GM06990 (cell line): ENCODE results near the gene BRIX1.

Source experiments
- DNase-seq: peaks from one replicate; pipeline ENCODE4 v3.0.0-alpha.2; 2011; ENCODE audit not compliant: insufficient read length; ENCODE audit errors: extremely low read depth
- H3K27me3 ChIP-seq: replicated peaks from 2 replicates; pipeline ENCODE4 v1.6.0; 2011; ENCODE audit warnings: low read length; ENCODE audit not compliant: control insufficient read depth, insufficient read depth
- H3K36me3 ChIP-seq: 2 replicates; pipeline ENCODE4 v1.5.1; 2011; ENCODE audit warnings: low read length; ENCODE audit not compliant: control insufficient read depth, insufficient read depth
- H3K4me3 ChIP-seq: replicated peaks from 2 replicates; pipeline ENCODE4 v1.5.1; 2011; ENCODE audit warnings: low read depth, mild to moderate bottlenecking, control low read depth, low read length
- TF ChIP-seq, protein P1 (sequence below): IDR thresholded peaks from 2 replicates; pipeline ENCODE4 v1.5.1; 2011; ENCODE audit warnings: low read length, control low read depth, mild to moderate bottlenecking, inconsistent platforms; ENCODE audit not compliant: insufficient read depth, poor library complexity, severe bottlenecking

The BRIX1 gene

DNA sequence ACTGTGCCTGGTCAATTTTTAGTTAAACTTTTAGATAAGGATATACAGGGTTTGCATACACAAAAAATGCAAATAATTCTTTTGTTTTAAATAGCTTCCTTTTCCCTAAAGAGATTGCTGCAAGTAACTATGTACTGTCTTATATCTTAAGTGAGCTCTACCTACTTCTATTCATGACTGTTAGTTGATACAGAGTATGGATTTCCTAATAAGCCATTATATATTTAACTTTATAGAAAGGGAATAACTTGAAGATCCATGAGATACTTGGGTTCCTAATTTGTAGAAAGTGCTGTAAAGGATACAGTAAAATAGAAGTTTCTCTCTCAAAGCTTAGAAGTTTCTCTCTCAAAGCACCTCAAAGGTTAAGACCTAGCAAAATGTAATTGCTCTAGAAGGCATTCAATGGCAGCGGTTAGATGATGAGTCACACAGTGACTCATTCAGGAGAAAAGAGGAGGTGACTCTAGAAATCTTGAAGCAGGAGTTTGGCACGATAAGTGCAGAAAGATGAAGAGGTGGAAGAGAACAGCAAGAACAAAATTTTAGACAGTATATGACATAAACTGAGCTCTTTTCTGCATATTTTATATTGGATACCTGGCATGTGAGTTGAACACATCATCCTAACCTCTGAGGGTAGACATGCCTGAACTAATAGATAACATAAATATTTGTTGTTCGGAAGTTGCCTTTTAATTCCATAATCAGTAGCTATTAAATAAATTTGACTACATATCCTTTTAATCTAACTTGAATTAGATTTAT lies 8.4 kb downstream of the BRIX1 start:
- H3K36me3 ChIP-seq = no peaks in the 10 kb centered on the region; the same call in none of the 2 replicates
- DNase-seq = no peak
- H3K27me3 ChIP-seq = no peaks in the 10 kb centered on the region
- TF ChIP-seq, protein P1, sequence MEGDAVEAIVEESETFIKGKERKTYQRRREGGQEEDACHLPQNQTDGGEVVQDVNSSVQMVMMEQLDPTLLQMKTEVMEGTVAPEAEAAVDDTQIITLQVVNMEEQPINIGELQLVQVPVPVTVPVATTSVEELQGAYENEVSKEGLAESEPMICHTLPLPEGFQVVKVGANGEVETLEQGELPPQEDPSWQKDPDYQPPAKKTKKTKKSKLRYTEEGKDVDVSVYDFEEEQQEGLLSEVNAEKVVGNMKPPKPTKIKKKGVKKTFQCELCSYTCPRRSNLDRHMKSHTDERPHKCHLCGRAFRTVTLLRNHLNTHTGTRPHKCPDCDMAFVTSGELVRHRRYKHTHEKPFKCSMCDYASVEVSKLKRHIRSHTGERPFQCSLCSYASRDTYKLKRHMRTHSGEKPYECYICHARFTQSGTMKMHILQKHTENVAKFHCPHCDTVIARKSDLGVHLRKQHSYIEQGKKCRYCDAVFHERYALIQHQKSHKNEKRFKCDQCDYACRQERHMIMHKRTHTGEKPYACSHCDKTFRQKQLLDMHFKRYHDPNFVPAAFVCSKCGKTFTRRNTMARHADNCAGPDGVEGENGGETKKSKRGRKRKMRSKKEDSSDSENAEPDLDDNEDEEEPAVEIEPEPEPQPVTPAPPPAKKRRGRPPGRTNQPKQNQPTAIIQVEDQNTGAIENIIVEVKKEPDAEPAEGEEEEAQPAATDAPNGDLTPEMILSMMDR = no peak
- H3K4me3 ChIP-seq = no peak overlapping the region

DNA sequence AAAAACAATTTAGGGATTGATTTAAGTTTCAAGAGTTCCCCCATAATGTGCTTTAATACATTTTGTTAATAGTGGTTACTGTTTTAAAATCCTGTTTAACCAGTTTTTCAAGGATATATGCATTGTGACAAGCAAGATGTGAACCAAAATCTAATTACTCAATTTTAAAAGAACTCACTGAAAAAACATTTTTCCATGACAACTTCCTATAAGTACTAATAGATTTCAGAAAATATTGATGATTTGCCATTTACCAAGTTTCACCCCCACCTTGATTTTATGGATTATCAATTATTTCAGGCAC lies 8.9 kb downstream of the BRIX1 start:
- H3K27me3 ChIP-seq = no peaks in the 10 kb centered on the region
- no peaks in the 10 kb centered on the region; the same call in none of the 2 replicates for H3K36me3 ChIP-seq
- H3K4me3 ChIP-seq = no peak overlapping the region
- TF ChIP-seq, protein P1 = no peak
- no peak for DNase-seq

DNA sequence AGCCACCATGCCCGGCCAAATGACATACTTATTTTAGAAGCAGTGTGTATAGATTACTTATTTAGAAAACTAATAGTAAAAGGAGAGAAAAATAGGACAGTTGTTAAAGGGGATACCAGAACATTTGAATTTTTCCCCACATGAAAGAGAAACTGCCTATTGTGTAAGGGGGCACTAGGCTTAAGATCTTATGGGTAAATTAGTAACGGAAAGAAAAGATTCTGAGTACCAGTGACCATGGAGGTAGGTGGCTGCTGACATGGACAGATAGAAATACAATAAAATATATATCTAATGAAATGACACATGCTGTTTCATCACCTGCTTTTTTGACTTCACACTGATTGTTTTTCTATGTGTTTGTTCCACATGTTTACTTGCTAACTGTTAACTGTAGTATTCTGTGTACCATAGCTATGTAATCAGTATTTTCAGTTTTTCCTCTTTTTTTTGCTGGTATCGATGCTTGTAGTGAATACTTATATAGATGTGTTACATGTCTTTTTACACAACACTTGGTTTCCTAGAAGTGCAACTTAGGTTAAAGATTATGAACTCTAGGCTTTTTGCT lies 10.9 kb downstream of the BRIX1 start:
- TF ChIP-seq, protein P1 = no peak
- DNase-seq = no peak
- no peaks in the 10 kb centered on the region; the same call in none of the 2 replicates for H3K36me3 ChIP-seq
- H3K27me3 ChIP-seq = no peaks in the 10 kb centered on the region
- no peak overlapping the region for H3K4me3 ChIP-seq

DNA sequence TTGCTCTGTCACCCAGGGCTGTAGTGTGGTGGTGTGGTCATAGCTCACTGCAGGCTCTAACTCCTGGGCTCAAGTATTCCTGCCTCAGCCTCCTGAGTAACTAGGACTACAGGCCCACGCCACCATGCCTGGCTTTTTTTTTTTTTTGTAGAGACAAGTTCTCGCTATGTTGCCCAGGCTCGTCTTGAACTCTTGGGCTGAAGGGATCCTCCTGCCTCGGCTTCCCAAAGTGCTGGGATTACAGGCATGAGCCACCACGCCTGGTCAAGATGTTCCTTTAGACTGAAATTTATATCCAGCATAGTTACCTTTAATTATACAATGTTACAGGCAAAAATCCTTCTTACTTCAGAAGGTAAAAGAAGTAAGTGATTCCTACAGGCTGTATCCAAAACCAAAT lies 12.3 kb downstream of the BRIX1 start:
- TF ChIP-seq, protein P1 = no peak
- H3K36me3 ChIP-seq = no peaks in the 10 kb centered on the region; the same call in none of the 2 replicates
- no peaks in the 10 kb centered on the region for H3K27me3 ChIP-seq
- DNase-seq = no peak
- no peak overlapping the region for H3K4me3 ChIP-seq

DNA sequence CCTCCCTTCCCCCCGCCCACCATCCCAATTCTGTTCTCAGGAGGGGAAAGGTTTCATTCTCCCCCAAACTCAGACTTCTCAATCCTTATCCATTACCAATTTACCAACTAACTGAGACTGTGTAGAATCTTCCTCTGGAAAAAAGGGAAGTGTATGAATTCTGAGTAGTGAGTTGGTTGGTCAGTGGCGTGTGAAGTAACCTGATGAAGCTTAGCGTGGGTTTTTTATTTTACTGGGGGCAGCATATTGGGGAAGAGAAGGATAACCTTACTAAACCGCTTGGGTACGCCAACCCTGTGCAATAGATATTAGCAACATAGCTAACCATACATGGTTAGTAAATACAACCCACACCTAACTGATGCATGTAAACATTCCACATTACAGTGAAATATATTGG lies 12.8 kb downstream of the BRIX1 start:
- TF ChIP-seq, protein P1 = no peak
- Histone ChIP-seq H3K36me3 (no peaks in the 10 kb centered on the region; the same call in none of the 2 replicates), H3K27me3 (no peaks in the 10 kb centered on the region), H3K4me3 (no peak overlapping the region)
- DNase-seq = no peak
